ENCODE data around the gene ACTR6.
"Not testable (repeated sequence)": the region's sequence is repeated elsewhere in the genome, so short reads cannot be mapped to it uniquely, and the experiment has no call there.

Gene ACTR6

GRCh38 chr12:100200463-100201181, at the start of gene ACTR6:
TSS of gene ACTR6 (plus strand) at chr12:100200815. CDS start at chr12:100200852, 37 bp downstream.
- DNase-seq (ENCODE audit: low spot score): peak; percentile 96

- no peak for DNase-seq (ENCODE audit: low spot score)
Measured at GRCh38 chr12:100151769-100152168, 48.8 kb upstream of the ACTR6 start.

DNA sequence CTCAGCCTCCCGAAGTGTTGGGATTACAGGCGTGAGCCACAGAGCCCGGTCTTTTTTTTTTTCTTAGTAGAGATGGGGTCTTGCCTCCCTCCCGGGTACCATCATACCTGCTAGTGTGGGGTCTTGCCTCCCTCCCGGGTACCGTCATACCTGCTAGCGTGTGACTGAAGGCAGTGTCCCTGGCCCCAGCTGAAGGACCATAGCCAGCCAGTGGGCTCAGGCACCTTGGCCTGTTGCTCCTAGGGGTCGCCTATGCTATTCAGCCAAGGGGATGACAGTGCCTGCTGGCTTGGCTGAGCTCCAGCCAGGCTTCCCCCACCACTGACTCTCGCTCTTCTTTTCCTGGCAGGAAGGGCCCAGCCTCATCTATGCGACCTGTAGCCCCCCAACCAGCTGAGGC, 47.5 kb upstream of the ACTR6 start:
- DNase-seq (ENCODE audit: low spot score): no peak

DNA sequence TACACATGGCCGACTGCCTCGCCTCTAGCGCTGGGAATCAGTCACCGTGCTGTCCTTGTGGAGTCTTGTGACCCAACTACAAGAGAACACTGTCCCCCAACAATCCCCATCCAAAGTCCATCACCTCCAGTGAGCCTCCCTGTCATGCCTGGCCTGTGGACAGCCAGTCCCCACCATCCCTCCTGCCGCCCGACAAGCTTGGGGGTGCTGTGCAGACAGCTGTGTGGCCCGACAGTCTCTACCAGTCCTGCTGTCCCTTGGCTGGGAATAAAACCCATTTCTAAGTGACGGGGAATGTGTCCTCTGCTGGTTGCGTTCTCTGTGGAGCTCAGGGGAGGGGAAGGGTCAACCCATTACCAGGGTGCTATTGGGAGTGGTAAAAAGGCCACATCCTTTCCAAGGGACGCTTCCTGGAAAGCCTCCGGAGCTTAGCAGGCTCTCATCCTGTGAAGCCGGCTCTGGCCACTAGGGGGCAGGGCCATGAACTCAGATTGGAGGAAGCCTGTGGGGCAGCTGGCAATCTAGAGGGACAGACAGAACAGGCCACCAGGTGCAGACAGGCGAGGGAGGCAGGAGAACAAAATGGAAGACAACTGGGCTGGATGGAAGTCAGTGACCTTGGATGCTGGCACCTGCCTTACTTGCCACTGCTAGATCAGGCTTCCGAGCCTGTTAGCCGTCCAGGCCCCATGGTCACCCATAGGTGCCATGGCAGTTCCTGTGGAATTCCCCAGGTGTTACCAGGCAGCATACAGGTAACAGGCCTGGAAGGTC, 46.0 kb upstream of the ACTR6 start:
- peak; percentile 87 for DNase-seq (ENCODE audit: low spot score)

- no peak for DNase-seq (ENCODE audit: low spot score)
Measured at GRCh38 chr12:100156731-100157426, 43.7 kb upstream of the ACTR6 start.

GRCh38 chr12:100157427-100157821, 43.2 kb upstream of the ACTR6 start:
- no peak for DNase-seq (ENCODE audit: low spot score)

- DNase-seq (ENCODE audit: low spot score): no peak
Measured at GRCh38 chr12:100158535-100158934, 42.1 kb upstream of the ACTR6 start.

DNA sequence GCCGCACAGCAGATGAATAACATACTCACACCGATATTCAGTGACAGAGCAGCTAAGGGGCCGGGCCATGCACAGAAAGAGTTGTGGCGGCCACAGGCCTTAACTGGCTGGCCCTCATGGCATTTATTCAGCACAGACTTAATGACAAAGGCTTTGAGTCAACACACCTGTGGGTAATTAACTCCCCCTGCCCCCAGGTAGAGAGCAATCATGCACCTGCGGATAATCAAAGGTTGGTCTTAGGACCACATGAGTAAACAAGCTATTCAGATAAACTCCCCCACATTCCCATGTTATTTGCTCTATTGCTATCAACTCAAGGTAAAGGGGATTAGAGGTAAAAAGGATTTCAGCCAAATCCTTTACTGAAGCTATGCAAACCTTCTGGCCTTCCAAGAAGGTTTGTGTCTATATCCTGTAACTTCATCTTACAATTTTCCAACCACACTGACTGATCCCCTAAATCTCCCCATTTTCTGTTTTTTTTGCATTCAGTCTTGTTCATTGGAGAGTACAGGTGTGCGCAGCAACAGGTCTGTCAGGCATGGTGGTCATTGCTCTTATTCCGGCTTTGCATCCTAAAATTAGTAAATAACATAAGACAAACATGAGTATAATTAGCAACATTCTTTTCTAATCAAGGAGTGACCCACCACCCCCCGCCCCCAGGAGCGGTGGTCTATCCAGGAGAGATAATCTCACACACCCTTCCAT, 41.1 kb upstream of the ACTR6 start:
- no peak for DNase-seq (ENCODE audit: low spot score)

DNA sequence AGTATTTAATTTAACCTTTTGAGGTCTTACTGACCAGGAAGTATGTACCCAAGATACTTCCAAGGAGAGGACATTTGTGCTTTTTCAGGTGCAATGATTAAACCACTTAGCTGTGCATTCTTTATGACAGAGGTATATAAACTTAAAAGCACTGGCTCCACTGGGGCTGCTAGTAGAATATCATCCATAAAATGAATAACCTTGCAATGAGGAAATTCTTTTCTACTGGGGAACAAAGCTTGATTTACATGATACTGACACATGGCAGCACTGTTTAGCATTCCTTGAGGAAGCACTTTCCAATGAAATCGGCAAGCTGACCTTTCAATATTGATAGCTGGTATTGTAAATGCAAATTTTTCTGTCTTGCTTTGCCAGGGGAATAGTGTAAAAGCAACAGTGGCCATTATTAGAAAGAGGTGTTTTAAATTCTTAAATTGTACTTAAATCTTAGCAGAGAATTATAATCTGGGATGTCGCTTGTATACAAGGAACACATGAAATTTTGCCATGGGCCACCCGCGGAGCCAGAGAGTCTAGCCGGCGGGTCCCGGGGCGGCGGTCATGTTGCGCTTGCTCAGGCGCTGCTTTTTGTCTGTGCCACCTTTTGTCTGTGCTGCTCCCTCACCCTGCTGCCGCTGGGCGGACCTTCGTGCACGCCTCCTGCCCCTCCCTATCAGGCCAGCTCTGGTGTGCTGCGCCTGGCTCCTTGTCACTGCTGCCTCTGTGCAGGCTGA, 37.0 kb upstream of the ACTR6 start:
- DNase-seq (ENCODE audit: low spot score): peak; percentile 92

DNA sequence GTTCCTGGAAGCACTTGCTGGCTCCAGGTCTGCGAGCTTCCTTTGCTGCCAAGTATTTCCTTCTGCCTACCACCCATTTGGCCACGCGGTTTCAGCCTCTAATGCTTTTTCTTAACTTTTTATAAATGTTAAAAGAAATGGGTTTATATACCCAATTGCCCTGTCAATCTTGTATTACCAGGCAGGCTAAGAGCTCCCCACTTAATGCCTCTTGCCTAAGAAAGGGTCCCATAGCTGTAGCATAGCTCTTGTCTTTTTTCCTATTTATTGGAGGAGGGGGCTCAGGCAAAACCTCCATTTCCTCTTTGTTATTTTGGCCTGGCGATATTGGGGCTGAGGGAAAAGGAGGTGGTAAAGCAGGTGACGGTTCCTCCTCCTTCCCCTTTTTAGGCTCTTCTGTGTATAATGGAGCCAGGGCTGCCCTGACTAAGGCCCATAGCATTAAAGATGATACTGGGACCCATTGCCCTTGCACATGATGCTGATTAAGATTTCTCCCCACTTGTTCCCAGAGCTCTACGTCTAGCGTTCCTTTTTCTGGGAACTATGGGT, 36.4 kb upstream of the ACTR6 start:
- no peak for DNase-seq (ENCODE audit: low spot score)

GRCh38 chr12:100165356-100165755, 35.3 kb upstream of the ACTR6 start:
- DNase-seq (ENCODE audit: low spot score): no peak

GRCh38 chr12:100166232-100166631, 34.4 kb upstream of the ACTR6 start:
- DNase-seq (ENCODE audit: low spot score): no peak

- DNase-seq (ENCODE audit: low spot score): no peak
Measured at GRCh38 chr12:100168562-100168961, 32.1 kb upstream of the ACTR6 start.

- no peak for DNase-seq (ENCODE audit: low spot score)
Measured at GRCh38 chr12:100169345-100169744, 31.3 kb upstream of the ACTR6 start.

- no peak for DNase-seq (ENCODE audit: low spot score)
Measured at GRCh38 chr12:100170313-100170858, 30.2 kb upstream of the ACTR6 start.

DNA sequence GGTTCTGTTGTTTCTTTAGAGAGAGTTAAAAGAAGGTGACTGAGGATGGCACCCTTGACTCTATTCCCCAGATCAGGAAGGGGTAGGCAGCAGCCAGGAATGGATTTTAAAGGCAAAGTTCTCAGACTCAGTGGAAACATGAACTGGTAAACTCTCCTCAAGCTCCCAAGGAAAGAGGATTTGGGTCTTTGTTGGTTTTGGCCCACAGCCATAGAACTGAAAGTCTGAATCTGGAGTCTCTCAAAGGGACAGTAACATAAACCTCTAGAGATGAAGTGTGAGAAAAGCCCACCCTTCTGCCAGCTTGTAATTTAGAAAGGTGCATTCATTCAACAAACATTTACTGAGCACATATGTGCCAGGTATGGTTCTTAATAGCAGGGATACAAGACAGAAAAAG, 29.4 kb upstream of the ACTR6 start:
- no peak for DNase-seq (ENCODE audit: low spot score)

DNA sequence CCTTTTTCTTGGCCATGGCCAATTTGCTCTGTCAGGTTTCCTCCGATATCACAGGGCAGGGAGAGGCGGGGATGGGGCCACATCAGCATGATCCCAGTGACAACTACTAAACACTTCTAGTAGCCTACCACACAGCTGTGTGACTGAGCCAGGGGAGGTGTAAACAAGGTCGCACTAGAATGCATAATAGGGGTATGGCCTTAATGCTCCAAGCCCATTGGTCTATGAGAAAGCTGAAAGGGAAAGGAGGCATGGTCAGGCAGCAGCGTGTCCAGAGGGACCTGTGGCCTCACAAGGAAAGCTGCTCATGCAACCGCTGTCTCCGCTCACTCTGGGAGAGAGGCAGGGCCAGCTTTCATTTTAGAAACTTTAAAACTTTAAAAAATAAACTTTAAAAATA, 27.5 kb upstream of the ACTR6 start:
- no peak for DNase-seq (ENCODE audit: low spot score)

- DNase-seq (ENCODE audit: low spot score): no peak
Measured at GRCh38 chr12:100174495-100174894, 26.1 kb upstream of the ACTR6 start.

DNA sequence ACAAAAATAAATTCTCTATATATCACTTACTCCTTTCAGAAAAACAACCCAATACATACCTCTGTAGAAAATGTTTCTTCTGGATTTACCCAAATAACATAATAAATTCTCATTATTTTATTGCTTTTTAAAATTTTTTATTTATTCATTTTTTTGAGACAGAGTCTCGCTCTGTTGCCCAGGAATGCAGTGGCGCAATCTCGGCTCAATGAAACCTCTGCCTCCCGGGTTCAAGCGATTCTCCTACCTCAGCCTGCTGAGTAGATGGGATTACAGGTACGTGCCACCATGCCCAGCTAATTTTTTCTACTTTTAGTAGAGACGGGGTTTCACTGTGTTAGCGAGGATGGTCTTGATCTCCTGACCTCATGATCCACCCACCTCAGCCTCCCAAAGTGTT, 24.1 kb upstream of the ACTR6 start:
- DNase-seq (ENCODE audit: low spot score): not testable (repeated sequence)

- DNase-seq (ENCODE audit: low spot score): no peak
Measured at GRCh38 chr12:100179252-100179651, 21.4 kb upstream of the ACTR6 start.

DNA sequence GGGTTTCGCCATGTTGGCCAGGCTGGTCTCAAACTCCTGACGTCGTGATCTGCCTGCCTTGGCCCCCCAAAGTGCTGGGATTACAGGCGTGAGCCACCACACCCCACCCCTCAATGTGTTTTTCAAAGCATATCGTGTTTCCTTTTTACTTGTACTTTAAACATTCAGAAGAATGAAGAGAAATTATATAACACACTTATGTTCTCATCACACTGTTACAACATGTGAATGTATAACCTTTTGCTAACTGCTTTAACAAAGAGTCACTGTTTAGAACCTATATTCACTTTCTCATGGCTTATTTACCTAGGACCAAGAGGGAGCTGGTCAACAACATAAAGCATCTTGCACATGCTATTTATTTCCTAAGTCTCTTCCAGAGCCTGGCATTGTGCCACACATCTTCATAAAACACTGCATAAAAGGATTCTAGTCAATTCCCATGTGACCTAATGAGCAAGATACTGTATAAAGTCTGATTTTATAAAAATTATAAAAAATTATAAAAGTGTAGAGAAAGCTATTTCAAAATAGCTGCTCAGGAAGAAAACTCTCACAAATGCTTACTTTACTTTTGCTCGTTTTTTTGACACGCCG, 16.0 kb upstream of the ACTR6 start:
- no peak for DNase-seq (ENCODE audit: low spot score)

All from ecto neural progenitor cell (in vitro differentiated cells).